GM18520 (cell line): Measurements from ENCODE around the gene S100A7.
"Not testable (repeated sequence)": the region's sequence is repeated elsewhere in the genome, so short reads cannot be mapped to it uniquely, and the experiment has no call there.

Experiments
- ATAC-seq: cut with Tn5 transposase; IDR thresholded peaks from one replicate; pipeline ENCODE4 v1.9.1; 2021; ENCODE audit not compliant: unreplicated experiment

Gene S100A7

GRCh38 chr1:153476491-153477093, 16.1 kb upstream of the S100A7 start:
- ATAC-seq = no peak

- no peak for ATAC-seq
Measured at GRCh38 chr1:153475282-153475681, 14.8 kb upstream of the S100A7 start.

- ATAC-seq = no peak
Measured at GRCh38 chr1:153474347-153474746, 13.9 kb upstream of the S100A7 start.

DNA sequence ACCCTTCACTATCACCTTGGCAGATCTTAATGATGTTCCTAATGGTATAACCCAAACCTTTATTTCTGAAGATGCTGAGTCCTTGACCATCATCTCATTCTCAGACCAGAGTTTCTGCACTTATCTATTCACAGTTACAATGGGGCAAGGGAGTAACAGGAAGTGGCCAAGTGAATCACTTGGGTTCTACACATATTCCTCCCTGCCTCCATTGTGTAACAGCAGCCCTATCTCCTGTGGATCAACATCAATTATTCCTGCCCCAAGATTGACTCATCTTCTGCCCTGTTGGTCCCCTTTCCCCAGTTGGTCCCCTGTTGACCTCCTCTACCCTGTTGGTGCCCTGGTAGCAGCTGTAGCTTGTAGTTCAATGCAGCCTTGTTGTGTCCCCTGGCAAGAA, 10.3 kb upstream of the S100A7 start:
- ATAC-seq = no peak

- no peak for ATAC-seq
Measured at GRCh38 chr1:153466908-153467307, 6.5 kb upstream of the S100A7 start.

DNA sequence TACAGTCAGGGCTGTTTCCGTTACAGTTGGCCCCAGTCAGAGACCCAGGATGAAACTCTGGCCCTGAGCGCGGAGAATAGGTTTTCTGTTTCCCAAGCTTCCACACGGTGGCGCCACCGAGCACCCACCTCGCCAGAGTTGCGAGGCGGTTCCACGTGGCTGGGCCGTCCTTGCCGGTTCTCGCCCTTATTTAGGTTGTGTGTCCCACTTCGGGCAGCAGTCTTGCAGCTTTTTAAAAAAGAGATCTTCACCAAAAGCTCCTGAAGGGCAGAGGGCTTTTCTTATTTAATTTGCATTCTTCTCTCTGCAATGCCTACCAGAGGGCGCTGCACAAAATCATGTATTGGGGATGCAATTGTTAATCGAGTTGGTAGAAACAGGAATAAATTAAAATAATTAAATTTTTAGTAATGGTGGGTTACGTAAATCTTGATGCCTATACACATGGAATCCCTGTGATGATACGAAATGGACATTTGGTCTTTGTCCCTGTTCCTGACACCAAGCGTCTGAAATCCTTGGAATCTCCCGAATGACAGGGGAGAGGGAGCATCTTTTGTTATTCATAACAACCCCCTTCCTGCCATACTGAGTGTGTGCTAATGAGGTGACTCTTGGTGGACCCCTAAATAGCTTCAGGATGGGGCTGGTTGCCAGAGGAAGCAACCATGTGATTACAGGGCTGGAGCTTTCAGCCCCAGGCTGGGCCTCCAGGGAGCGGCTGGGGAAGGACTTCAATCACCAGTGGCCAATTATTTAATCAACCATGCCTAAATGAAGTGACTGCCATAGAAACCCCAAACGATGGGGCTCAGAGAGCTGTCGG, 5.6 kb upstream of the S100A7 start:
- ATAC-seq = no peak

DNA sequence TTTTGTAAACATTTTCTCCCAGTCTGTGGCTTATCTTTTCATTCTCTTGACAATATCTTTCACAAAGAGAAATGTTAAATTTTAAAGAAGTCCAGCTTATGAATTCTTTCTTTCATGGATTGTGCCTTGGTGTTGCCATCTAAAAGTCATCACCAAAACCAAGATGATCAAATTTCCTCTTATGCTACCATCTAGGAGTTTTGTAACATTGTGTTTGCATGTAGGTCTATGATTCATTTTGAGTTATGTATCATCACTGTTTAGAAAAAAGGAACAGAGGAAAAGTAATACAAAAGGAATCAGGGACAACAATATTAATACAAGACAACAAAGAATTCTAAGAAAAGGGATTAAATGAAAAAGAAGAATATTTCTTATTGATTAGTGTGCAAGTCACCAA, 2.3 kb upstream of the S100A7 start:
- ATAC-seq = not testable (repeated sequence)

DNA sequence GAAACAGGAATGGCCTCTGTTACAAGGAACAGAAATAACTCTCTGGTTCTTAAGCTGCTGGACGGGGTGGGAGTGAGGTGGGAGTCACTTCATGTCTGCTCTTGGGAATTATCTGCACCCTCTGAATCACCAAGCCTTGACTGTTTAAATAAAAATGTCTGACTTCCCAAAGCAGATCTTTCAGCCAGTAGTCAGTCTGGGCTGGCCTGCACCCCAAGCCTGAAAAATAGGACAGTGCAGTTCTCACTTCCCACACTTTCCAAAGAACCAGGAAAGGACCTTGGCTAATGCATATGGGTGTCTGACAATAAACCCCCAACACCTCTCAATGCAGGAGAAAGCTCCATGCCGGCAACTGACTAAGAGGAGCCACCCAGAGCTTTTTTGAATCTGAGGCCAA, 796 bp downstream of the S100A7 start:
- no peak for ATAC-seq

- ATAC-seq = no peak
Measured at GRCh38 chr1:153456396-153456795, 4.1 kb downstream of the S100A7 start.

DNA sequence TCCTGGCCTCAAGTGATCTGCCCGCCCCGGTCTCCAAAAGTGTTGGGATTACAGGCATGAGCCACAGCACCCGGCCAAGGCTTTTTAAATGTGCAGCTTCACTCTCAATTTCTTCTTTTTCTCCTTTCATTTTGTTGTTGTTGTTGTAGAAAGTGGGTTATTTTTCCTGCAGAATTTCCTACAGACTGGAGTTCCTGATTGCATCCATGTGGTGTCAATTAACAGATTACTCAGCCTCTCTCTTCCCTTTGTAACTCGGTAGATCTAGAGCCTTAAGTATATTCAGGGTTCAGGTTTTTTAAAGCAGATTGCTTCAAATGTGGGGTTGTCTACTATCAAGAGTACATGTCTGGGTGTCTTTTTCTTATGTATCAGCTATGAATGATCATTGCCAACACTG, 11.6 kb downstream of the S100A7 start:
- not testable (repeated sequence) for ATAC-seq

DNA sequence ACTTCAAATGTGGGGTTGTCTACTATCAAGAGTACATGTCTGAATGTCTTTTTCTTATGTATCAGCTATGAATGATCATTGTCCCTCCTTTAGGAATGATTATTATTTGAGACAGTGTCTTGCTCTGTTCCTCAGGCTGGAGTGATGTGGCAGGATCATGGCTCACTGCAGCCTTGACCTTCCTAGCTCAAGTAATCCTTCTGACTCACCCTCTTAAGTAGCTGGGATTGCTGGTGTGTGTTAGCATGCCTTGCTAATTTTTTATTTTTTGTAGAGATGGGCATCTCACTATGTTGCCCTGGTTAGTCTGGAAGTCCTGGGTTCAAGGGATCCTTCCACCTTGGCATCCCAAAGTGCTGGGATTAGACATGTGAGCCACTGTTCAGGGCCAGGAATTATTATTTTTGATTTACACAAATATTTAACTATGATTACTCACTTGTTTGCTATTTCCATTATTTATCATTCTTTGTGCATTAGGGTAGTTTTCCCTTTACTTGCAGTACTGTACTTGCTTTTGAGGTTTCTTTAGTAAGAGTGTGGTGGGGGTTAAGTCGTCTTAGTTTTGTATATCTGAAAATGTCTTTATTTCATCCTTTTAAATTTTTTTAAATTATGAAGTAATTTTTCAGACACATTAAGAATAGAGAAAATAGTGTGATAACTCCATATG, 12.8 kb downstream of the S100A7 start:
- ATAC-seq = no peak

DNA sequence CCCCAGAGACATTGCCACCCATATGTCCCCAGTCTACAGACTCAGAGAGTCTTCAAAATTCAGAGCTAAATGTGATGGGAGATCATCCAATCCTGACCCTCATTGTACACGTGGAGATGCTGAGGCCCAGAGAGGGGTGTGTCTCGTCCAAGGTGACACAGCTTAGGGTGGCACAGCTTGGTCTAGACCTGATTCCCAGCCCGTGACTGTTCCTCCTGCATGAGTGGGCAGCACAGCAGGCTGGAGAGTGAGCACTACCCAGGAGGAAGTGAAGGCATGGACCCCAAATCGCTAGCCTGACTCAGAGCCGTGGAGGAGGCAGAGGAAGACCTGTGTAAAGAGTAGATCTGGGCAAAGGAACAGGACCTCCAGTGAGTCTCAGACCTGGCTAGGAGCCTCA, 16.4 kb downstream of the S100A7 start:
- ATAC-seq = no peak

DNA sequence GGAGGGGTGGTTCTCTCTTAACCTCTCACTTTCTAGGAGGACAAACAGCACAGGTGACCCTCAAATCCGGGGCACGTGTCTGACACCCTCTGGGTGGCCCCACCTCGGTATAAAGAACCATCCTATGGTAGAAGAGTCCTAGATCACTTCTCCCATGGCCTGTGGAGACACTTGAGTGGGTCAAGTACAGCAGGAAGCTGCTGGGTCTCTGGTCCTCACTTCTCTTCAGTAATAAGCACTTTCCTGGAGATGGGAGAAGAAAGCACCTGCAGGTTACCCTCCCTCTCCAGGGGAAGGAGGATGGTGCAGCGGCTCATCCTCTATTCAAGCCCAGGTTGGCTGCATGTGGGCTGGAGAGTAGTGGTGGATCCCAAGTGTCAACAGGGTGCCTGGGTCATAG, 17.0 kb downstream of the S100A7 start:
- ATAC-seq = no peak

- ATAC-seq = no peak
Measured at GRCh38 chr1:153441238-153441755, 19.2 kb downstream of the S100A7 start.

- ATAC-seq = no peak
Measured at GRCh38 chr1:153439273-153439672, 21.2 kb downstream of the S100A7 start.

DNA sequence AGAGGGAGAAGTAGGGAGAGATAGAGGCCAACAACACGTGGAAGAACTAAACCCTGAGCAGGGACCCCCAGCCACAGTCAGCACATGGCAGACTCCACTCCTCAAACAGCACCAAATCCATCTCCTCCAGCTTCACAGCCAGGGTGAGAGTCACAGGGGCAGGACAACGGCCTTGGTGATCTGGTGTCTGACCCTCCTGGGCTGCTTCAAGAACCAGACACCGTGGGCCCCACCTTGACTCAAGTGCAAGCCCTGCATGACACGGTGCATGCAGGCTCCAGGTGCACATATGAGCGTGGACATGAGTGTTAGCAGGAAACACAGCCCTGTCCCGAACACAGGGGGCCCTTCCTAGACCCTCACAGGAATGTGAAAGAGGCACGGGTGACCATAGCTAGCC, 21.9 kb downstream of the S100A7 start:
- ATAC-seq = no peak

- no peak for ATAC-seq
Measured at GRCh38 chr1:153437236-153437635, 23.2 kb downstream of the S100A7 start.

DNA sequence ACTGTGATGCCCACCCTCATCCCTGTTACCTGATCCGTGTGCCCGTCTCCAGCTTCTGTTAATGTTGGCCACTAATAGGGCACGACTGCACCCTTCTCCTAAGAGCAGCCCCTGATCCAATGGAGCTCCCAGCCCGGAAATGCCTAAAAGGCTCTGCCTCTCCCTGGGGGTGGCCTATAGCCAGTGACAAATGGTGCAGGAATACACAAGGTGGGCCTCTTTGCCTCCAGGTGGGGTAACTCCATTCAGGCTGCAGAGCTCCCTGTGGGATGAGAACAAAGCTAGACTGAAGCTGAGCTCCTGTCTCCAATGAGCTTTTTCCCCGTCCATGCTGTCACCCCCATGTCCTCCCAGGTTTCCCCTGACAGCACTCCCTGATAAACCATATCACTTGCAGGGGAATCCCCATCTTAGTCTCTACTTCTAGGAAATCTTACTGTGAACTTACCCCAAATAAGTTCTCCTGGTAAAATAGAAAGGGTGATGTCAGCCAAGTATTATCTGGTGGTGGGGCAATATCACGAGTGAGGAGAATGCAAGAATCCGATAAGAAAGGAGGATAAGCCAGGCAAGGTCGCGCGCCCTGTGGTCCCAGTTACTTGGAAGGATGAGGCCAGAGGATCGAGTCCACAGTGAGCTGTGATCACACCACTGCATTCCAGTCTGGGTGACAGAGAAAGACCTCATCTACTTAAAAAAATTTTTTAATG, 25.6 kb downstream of the S100A7 start:
- no peak for ATAC-seq

- no peak for ATAC-seq
Measured at GRCh38 chr1:153432874-153433681, 27.4 kb downstream of the S100A7 start.

GRCh38 chr1:153431928-153432327, 28.5 kb downstream of the S100A7 start:
- ATAC-seq = no peak
